IMR-90 (cell line): ENCODE results near the gene TGFBRAP1. TPM values are rescaled to one million over a fixed set of nuclear protein-coding genes. Genes with fewer than 3 reads are reported as not detected.

ENCODE experiments used
- ATAC-seq: fragments of 200-7000 bp; cut with Tn5 transposase; 2 replicates; pipeline ENCODE4 v1.9.1; 2020; ENCODE audit warnings: low read depth, mild to moderate bottlenecking, moderate library complexity
- BruUV-seq: library from RNA; stranded (reverse); fragments of 400-500 nt; replicated peaks from 2 replicates; lab custom pipeline; 2021; lab: Mats Ljungman, UMichigan
- CTCF ChIA-PET: fragments of 300-600 bp; formaldehyde crosslinking; extraction: SDS; loops from one replicate; lab custom pipeline; 2021; ENCODE audit warnings: antibody characterized with exemption; lab: Yijun Ruan, JAX
- POLR2A ChIA-PET: fragments of 300-600 bp; sonication (Branson Sonifier 250); formaldehyde crosslinking; loops from one replicate; lab custom pipeline; 2022; ENCODE audit warnings: antibody characterized with exemption; ENCODE audit not compliant: unreplicated experiment; lab: Charles Lee
- DNase-seq: peaks from one replicate; pipeline ENCODE4 v3.0.0; 2013
- H2AFZ ChIP-seq: replicated peaks from 2 replicates; pipeline ENCODE3; 2013; ENCODE audit warnings: low read length, mild to moderate bottlenecking; ENCODE audit not compliant: poor library complexity
- H2AK5ac ChIP-seq: 2 replicates; pipeline ENCODE4 v1.6.1; 2013; ENCODE audit warnings: low read depth, low read length, inconsistent platforms
- H2AK9ac ChIP-seq: replicated peaks from 2 replicates; pipeline ENCODE3; 2013; ENCODE audit warnings: mild to moderate bottlenecking, low read depth, low read length, moderate library complexity; ENCODE audit not compliant: poor library complexity
- H2BK120ac ChIP-seq: 2 replicates; pipeline ENCODE4 v1.6.1; 2013; ENCODE audit warnings: low read depth, low read length, inconsistent platforms
- H2BK15ac ChIP-seq: 3 replicates; pipeline ENCODE4 v1.6.1; 2013; ENCODE audit warnings: low read depth, low read length, inconsistent platforms
- H2BK20ac ChIP-seq: 2 replicates; pipeline ENCODE4 v1.6.1; 2013; ENCODE audit warnings: low read depth, mild to moderate bottlenecking, inconsistent platforms, low read length, moderate library complexity
- H2BK5ac ChIP-seq: 2 replicates; pipeline ENCODE4 v1.6.1; 2013; ENCODE audit warnings: mild to moderate bottlenecking, low read depth, low read length, inconsistent platforms; ENCODE audit not compliant: poor library complexity, severe bottlenecking
- H3K14ac ChIP-seq: replicated peaks from 2 replicates; pipeline ENCODE4 v1.6.1; 2013; ENCODE audit warnings: low read depth, low read length, inconsistent platforms
- H3K18ac ChIP-seq: 2 replicates; pipeline ENCODE4 v1.6.1; 2013; ENCODE audit warnings: low read depth, low read length, control low read depth
- H3K23ac ChIP-seq: 2 replicates; pipeline ENCODE4 v1.6.1; 2013; ENCODE audit warnings: low read depth, low read length, inconsistent platforms
- H3K27ac ChIP-seq: 2 replicates; pipeline ENCODE4 v1.5.1; 2013; ENCODE audit warnings: mild to moderate bottlenecking, control low read depth, low read length; ENCODE audit not compliant: insufficient read depth
- H3K27me3 ChIP-seq: 2 replicates; pipeline ENCODE4 v1.6.1; 2013; ENCODE audit warnings: low read length; ENCODE audit not compliant: control insufficient read depth, insufficient read depth
- H3K36me3 ChIP-seq: 2 replicates; pipeline ENCODE4 v1.6.1; 2013; ENCODE audit warnings: low read length, mixed read lengths; ENCODE audit not compliant: control insufficient read depth, insufficient read depth
- H3K4ac ChIP-seq: 2 replicates; pipeline ENCODE4 v1.6.1; 2013; ENCODE audit warnings: low read depth, low read length, inconsistent platforms
- H3K4me1 ChIP-seq: 2 replicates; pipeline ENCODE4 v1.6.1; 2013; ENCODE audit warnings: low read length, mixed read lengths; ENCODE audit not compliant: control insufficient read depth, insufficient read depth
- H3K4me2 ChIP-seq: 2 replicates; pipeline ENCODE4 v1.6.1; 2013; ENCODE audit warnings: low read depth, mild to moderate bottlenecking, control low read depth, low read length, moderate library complexity
- H3K4me3 ChIP-seq: 2 replicates; pipeline ENCODE4 v1.5.1; 2013; ENCODE audit warnings: low read depth, mild to moderate bottlenecking, control low read depth, low read length, moderate library complexity; ENCODE audit not compliant: insufficient read depth
- H3K56ac ChIP-seq: 2 replicates; pipeline ENCODE4 v1.6.1; 2013; ENCODE audit warnings: low read length, inconsistent platforms; ENCODE audit not compliant: insufficient read depth; ENCODE audit errors: extremely low read depth
- H3K79me1 ChIP-seq, 2 experiments: 2 replicates each; pipeline ENCODE4 v1.6.1; 2013; ENCODE audit warnings: low read length in 2 of 2, inconsistent platforms in 1 of 2, low read depth in 1 of 2
- H3K9ac ChIP-seq: 2 replicates; pipeline ENCODE4 v1.6.1; 2013; ENCODE audit warnings: low read depth, low read length, control low read depth
- H3K9me1 ChIP-seq: 2 replicates; pipeline ENCODE4 v1.6.1; 2013; ENCODE audit warnings: low read length, inconsistent platforms; ENCODE audit not compliant: insufficient read depth
- H3K9me3 ChIP-seq: 2 replicates; pipeline ENCODE4 v1.6.1; 2013; ENCODE audit warnings: low read length; ENCODE audit not compliant: control insufficient read depth, insufficient read depth
- H4K20me1 ChIP-seq: 2 replicates; pipeline ENCODE4 v1.6.1; 2013; ENCODE audit warnings: low read length, inconsistent platforms; ENCODE audit not compliant: insufficient read depth
- H4K5ac ChIP-seq: 2 replicates; pipeline ENCODE4 v1.6.1; 2013; ENCODE audit warnings: mild to moderate bottlenecking, low read depth, low read length, control low read depth
- H4K8ac ChIP-seq, 2 experiments: 2 replicates each; pipeline ENCODE4 v1.6.1; 2013; ENCODE audit warnings: low read depth in 2 of 2, low read length in 2 of 2, control low read depth in 1 of 2, inconsistent platforms in 1 of 2
- H4K91ac ChIP-seq: 2 replicates; pipeline ENCODE4 v1.6.1; 2013; ENCODE audit warnings: low read depth, low read length, inconsistent platforms; ENCODE audit not compliant: insufficient read depth
- BHLHE40 ChIP-seq: fragments of 150-350 bp; IDR thresholded peaks from 2 replicates; pipeline ENCODE4 v1.6.1; 2016; ENCODE audit warnings: mild to moderate bottlenecking, low read depth, low read length
- CEBPB ChIP-seq: IDR thresholded peaks from 2 replicates; pipeline ENCODE4 v1.6.1; 2012; ENCODE audit warnings: low read depth, low read length, improper control_type of control experiment
- CHD1 ChIP-seq: IDR thresholded peaks from 2 replicates; pipeline ENCODE4 v1.6.1; 2012; ENCODE audit warnings: low read depth, low read length, improper control_type of control experiment
- FOS ChIP-seq: fragments of 150-350 bp; IDR thresholded peaks from 2 replicates; pipeline ENCODE4 v1.6.1; 2016; ENCODE audit warnings: low read depth, low read length
- MAFK ChIP-seq: IDR thresholded peaks from 2 replicates; pipeline ENCODE4 v1.6.1; 2012; ENCODE audit warnings: low read depth, low read length, improper control_type of control experiment
- MAZ ChIP-seq: IDR thresholded peaks from 2 replicates; pipeline ENCODE4 v1.6.1; 2012; ENCODE audit warnings: low read depth, mild to moderate bottlenecking, low read length, improper control_type of control experiment, moderate library complexity, borderline replicate concordance
- MXI1 ChIP-seq: IDR thresholded peaks from 2 replicates; pipeline ENCODE4 v1.6.1; 2012; ENCODE audit warnings: low read depth, mild to moderate bottlenecking, low read length, moderate library complexity, borderline replicate concordance
- NFE2L2 ChIP-seq: fragments of 150-350 bp; IDR thresholded peaks from 2 replicates; pipeline ENCODE4 v1.6.1; 2016; ENCODE audit warnings: low read depth, mild to moderate bottlenecking, low read length
- POLR2A ChIP-seq: IDR thresholded peaks from 2 replicates; pipeline ENCODE4 v1.6.1; 2012; ENCODE audit warnings: mild to moderate bottlenecking, low read depth, low read length
- RAD21 ChIP-seq: IDR thresholded peaks from 2 replicates; pipeline ENCODE4 v1.6.1; 2012; ENCODE audit warnings: low read length, improper control_type of control experiment
- RCOR1 ChIP-seq: IDR thresholded peaks from 2 replicates; pipeline ENCODE4 v1.6.1; 2012; ENCODE audit warnings: mild to moderate bottlenecking, low read length, improper control_type of control experiment; ENCODE audit not compliant: insufficient replicate concordance
- RFX5 ChIP-seq: IDR thresholded peaks from 2 replicates; pipeline ENCODE4 v1.8.0; 2012; ENCODE audit warnings: low read depth, mild to moderate bottlenecking, low read length, moderate library complexity
- SMC3 ChIP-seq: fragments of 150-350 bp; IDR thresholded peaks from 2 replicates; pipeline ENCODE4 v1.6.1; 2016; ENCODE audit warnings: low read depth, mild to moderate bottlenecking, antibody characterized with exemption, low read length, moderate library complexity
- WGBS, 2 experiments: methylation state at CpG; one replicate each; pipeline versions ENCODE4 v1.1.5 to v1.1.7; 2013; ENCODE audit warnings: missing lambda C conversion rate in 2 of 2; ENCODE audit not compliant: insufficient read length in 1 of 2; ENCODE audit errors: extremely low coverage in 2 of 2; 5-methylcytosine and 5-hydroxymethylcytosine counted together
- dilution Hi-C: fragments of 300-500 bp; cut with HindIII; formaldehyde crosslinking; loops from one replicate; pipeline ENCODE4 v1.14.3; 2018; ENCODE audit warnings: low sequenced_read_pairs; ENCODE audit not compliant: unreplicated experiment
- in situ Hi-C: fragments of 300-500 bp; cut with MboI; formaldehyde crosslinking; loops from 3 replicates; pipeline ENCODE4 v1.14.3; 2019; ENCODE audit warnings: low sequenced_read_pairs, inconsistent platforms, mixed read lengths
- intact Hi-C: fragments of 100-400 bp; cut with micrococcal nuclease; formaldehyde crosslinking; loops from 2 replicates; pipeline ENCODE4 v1.10.0; 2022
- polyA plus RNA-seq, 3 experiments: library from polyadenylated mRNA; depleted of rRNA; stranded (reverse); fragments of >200 nt; gene quantifications; 2 replicates each; pipeline ENCODE4 v1.2.3, GENCODE V29; 2012; ENCODE audit warnings: low replicate concordance in 1 of 3
- total RNA-seq: library from RNA; depleted of rRNA; stranded (reverse); fragments of >200 nt; gene quantifications from 2 replicates; pipeline ENCODE4 v1.2.3, GENCODE V29; 2012
- TF ChIP-seq, protein P1 (sequence below): fragments of 150-350 bp; IDR thresholded peaks from 2 replicates; pipeline ENCODE4 v1.6.1; 2017; ENCODE audit warnings: mild to moderate bottlenecking, antibody characterized with exemption, low read length, low read depth
- TF ChIP-seq, protein P2 (sequence below): fragments of 150-350 bp; IDR thresholded peaks from 2 replicates; pipeline ENCODE4 v1.6.1; 2016; ENCODE audit warnings: low read depth, mild to moderate bottlenecking, low read length, moderate library complexity, borderline replicate concordance
- TF ChIP-seq, protein P3 (sequence below): conservative IDR thresholded peaks from 2 replicates; pipeline ENCODE4 v1.5.1; 2012; ENCODE audit warnings: mild to moderate bottlenecking, low read depth, low read length, improper control_type of control experiment

The TGFBRAP1 gene
- total and polyA plus RNA-seq, 2 of the 4 experiments (the other 2 are of a cell fraction), result 7.2 to 10.4 TPM

DNA sequence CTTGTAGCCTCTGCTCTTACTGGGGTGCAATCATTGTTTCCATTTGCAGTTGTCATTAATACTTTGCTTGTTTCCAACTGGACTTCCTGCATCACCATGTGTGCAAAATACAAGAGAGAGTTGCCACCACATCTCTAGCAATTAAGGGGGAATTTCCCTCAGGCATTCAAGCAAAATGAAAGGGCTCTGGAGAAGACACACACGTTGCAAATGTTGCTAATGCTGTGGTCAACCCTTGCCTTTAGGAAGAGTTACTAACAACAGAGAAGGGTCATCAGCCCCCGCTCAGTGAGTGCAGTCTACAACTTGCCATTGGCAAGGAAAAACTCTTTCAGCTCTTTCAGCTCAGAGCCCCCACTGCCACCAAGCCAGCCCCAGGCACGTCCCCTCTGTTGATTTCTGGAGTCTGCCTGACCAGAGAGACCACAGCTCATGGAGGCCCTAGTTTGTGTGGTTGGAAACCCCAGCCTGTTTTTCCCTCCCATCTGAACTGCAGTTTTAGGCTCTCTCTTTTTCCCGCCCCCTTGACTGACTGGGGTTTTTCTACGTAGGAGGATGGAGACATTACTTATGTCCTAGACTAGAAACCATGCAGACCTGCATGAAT lies 113.8 kb downstream of the TGFBRAP1 start:
- H3K79me1 ChIP-seq, result no peaks in the 10 kb centered on the region
- no peak overlapping the region for H2BK20ac ChIP-seq
- ATAC-seq, result no peak
- no TSS peak for BruUV-seq
- H3K9ac ChIP-seq, result no peak overlapping the region
- no CpG with 5 or more reads among the region's 5 CpGs for WGBS, 2 experiments
- dilution Hi-C loops (no loop called here), in situ Hi-C loops (no loop called here), intact Hi-C loops (no loop called here)
- H3K4me3 ChIP-seq, result no peak overlapping the region
- H3K4me1 ChIP-seq, result no peaks in the 10 kb centered on the region
- H3K4me2 ChIP-seq, result no peak overlapping the region
- no peak for TF ChIP-seq RCOR1
- TF ChIP-seq, protein P1, sequence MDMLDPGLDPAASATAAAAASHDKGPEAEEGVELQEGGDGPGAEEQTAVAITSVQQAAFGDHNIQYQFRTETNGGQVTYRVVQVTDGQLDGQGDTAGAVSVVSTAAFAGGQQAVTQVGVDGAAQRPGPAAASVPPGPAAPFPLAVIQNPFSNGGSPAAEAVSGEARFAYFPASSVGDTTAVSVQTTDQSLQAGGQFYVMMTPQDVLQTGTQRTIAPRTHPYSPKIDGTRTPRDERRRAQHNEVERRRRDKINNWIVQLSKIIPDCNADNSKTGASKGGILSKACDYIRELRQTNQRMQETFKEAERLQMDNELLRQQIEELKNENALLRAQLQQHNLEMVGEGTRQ, result no peak
- TF ChIP-seq MAZ, result no peak
- TF ChIP-seq MXI1, result no peak
- no peak for TF ChIP-seq RAD21
- TF ChIP-seq NFE2L2, result no peak
- TF ChIP-seq RFX5, result no peak
- no peak for TF ChIP-seq FOS
- no peak for TF ChIP-seq MAFK
- no peak for TF ChIP-seq CHD1
- TF ChIP-seq, protein P2, sequence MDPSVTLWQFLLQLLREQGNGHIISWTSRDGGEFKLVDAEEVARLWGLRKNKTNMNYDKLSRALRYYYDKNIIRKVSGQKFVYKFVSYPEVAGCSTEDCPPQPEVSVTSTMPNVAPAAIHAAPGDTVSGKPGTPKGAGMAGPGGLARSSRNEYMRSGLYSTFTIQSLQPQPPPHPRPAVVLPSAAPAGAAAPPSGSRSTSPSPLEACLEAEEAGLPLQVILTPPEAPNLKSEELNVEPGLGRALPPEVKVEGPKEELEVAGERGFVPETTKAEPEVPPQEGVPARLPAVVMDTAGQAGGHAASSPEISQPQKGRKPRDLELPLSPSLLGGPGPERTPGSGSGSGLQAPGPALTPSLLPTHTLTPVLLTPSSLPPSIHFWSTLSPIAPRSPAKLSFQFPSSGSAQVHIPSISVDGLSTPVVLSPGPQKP, result no peak
- no peak for TF ChIP-seq CEBPB
- TF ChIP-seq SMC3, result no peak
- no peak for TF ChIP-seq POLR2A
- TF ChIP-seq, protein P3, sequence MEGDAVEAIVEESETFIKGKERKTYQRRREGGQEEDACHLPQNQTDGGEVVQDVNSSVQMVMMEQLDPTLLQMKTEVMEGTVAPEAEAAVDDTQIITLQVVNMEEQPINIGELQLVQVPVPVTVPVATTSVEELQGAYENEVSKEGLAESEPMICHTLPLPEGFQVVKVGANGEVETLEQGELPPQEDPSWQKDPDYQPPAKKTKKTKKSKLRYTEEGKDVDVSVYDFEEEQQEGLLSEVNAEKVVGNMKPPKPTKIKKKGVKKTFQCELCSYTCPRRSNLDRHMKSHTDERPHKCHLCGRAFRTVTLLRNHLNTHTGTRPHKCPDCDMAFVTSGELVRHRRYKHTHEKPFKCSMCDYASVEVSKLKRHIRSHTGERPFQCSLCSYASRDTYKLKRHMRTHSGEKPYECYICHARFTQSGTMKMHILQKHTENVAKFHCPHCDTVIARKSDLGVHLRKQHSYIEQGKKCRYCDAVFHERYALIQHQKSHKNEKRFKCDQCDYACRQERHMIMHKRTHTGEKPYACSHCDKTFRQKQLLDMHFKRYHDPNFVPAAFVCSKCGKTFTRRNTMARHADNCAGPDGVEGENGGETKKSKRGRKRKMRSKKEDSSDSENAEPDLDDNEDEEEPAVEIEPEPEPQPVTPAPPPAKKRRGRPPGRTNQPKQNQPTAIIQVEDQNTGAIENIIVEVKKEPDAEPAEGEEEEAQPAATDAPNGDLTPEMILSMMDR, result no peak
- no peak for TF ChIP-seq BHLHE40
- H4K5ac ChIP-seq, result no peak overlapping the region
- H2BK120ac ChIP-seq, result no peak overlapping the region
- H3K56ac ChIP-seq, result no peak overlapping the region
- no peak overlapping the region for H3K18ac ChIP-seq
- H2AK5ac ChIP-seq, result no peak overlapping the region
- no peak overlapping the region for H2BK15ac ChIP-seq
- ChIA-PET POLR2A (no interaction called here), CTCF (no interaction called here)
- H3K9me1 ChIP-seq, result no peaks in the 10 kb centered on the region
- H3K27ac ChIP-seq, result no peak overlapping the region
- no peaks in the 10 kb centered on the region for H3K36me3 ChIP-seq
- H3K14ac ChIP-seq, result no peak overlapping the region
- H3K23ac ChIP-seq, result no peak overlapping the region
- H4K20me1 ChIP-seq, result no peaks in the 10 kb centered on the region
- peaks cover 20% of the 10 kb centered on the region for H3K27me3 ChIP-seq
- H2BK5ac ChIP-seq, result no peak overlapping the region
- H2AFZ ChIP-seq, result no peak overlapping the region
- H3K4ac ChIP-seq, result no peak overlapping the region
- H4K8ac ChIP-seq, result no peak overlapping the region
- no peaks in the 10 kb centered on the region for H3K9me3 ChIP-seq
- no peak for DNase-seq
- no peak overlapping the region for H2AK9ac ChIP-seq
- H4K91ac ChIP-seq, result no peak overlapping the region
